Measurements from ENCODE around the gene COBL.
A peak's percentile ranks its signal among the peaks of the same experiment; 100 is the strongest.
"Not testable (repeated sequence)": the region's sequence is repeated elsewhere in the genome, so short reads cannot be mapped to it uniquely, and the experiment has no call there.

The COBL gene

GRCh38 chr7:51229620-51230323 is 86.8 kb downstream of the COBL start:
- DNase-seq: no peak

- no peak for DNase-seq
These were observed 87.5 kb downstream of the COBL start for GRCh38 chr7:51229106-51229537.

- no peak for DNase-seq
These were observed 88.1 kb downstream of the COBL start for GRCh38 chr7:51228386-51228958.

- DNase-seq: no peak
These were observed 88.7 kb downstream of the COBL start for GRCh38 chr7:51227861-51228260.

- no peak for DNase-seq
These were observed 89.6 kb downstream of the COBL start for GRCh38 chr7:51226916-51227535.

GRCh38 chr7:51226063-51226755 is 90.4 kb downstream of the COBL start:
- DNase-seq: peak; percentile 2

GRCh38 chr7:51224811-51225595 is 91.6 kb downstream of the COBL start:
- no peak for DNase-seq

- DNase-seq: no peak
These were observed 93.1 kb downstream of the COBL start for GRCh38 chr7:51223505-51223904.

- no peak for DNase-seq
These were observed 93.7 kb downstream of the COBL start for GRCh38 chr7:51222916-51223315.

- no peak for DNase-seq
These were observed 96.4 kb downstream of the COBL start for GRCh38 chr7:51220226-51220625.

- no peak for DNase-seq
These were observed 97.2 kb downstream of the COBL start for GRCh38 chr7:51219261-51219988.

GRCh38 chr7:51217804-51218203 is 98.8 kb downstream of the COBL start:
- no peak for DNase-seq

GRCh38 chr7:51214098-51214497 is 102.5 kb downstream of the COBL start:
- no peak for DNase-seq

- DNase-seq: no peak
These were observed 103.0 kb downstream of the COBL start for GRCh38 chr7:51213618-51214017.

- no peak for DNase-seq
These were observed 105.8 kb downstream of the COBL start for GRCh38 chr7:51210766-51211165.

- no peak for DNase-seq
These were observed 107.2 kb downstream of the COBL start for GRCh38 chr7:51209426-51209825.

- DNase-seq: not testable (repeated sequence)
These were observed 108.5 kb downstream of the COBL start for GRCh38 chr7:51208125-51208524.

GRCh38 chr7:51198654-51199053 is 118.0 kb downstream of the COBL start:
- DNase-seq: no peak

GRCh38 chr7:51190969-51191368 is 125.6 kb downstream of the COBL start:
- no peak for DNase-seq

- no peak for DNase-seq
These were observed 126.8 kb downstream of the COBL start for GRCh38 chr7:51189777-51190176.

- no peak for DNase-seq
These were observed 127.6 kb downstream of the COBL start for GRCh38 chr7:51188987-51189386.

GRCh38 chr7:51187941-51188340 is 128.7 kb downstream of the COBL start:
- no peak for DNase-seq
